ENCODE results near the gene MYPOP. TPM values are rescaled to one million over a fixed set of nuclear protein-coding genes. Genes with fewer than 3 reads are reported as not detected.

The MYPOP gene
- 18.5 TPM for total RNA-seq
- long read RNA-seq, partial matches to known transcripts, result 0 of 4 reads
- long read RNA-seq, other reads (novel, unspliced or antisense), result 4 of 4 reads

GRCh38 chr19:45901912-45902650 lies at the start of gene MYPOP:
Gene MYPOP (minus strand): TSS chr19:45902613. CDS start chr19:45901773, 840 bp downstream.
- DNase-seq, result peak; percentile 37
- intact Hi-C loops (cut with micrococcal nuclease), result no loop called here
- peak; percentile 0 for ATAC-seq

GRCh38 chr19:45947926-45948325 lies 45.5 kb upstream of the MYPOP start:
- intact Hi-C loops (cut with micrococcal nuclease), result no loop called here
- DNase-seq (no peak), ATAC-seq (no peak)

- intact Hi-C loops (cut with micrococcal nuclease), result no loop called here
- no peak for ATAC-seq
Observed at GRCh38 chr19:45940515-45940805, 38.0 kb upstream of the MYPOP start.

GRCh38 chr19:45939792-45940514 lies 37.5 kb upstream of the MYPOP start:
- DNase-seq (no peak), ATAC-seq (no peak)
- intact Hi-C loops (cut with micrococcal nuclease), result no loop called here

More at GRCh38 chr19:45940515-45940805, 38.0 kb upstream of the MYPOP start:
- no peak for DNase-seq

GRCh38 chr19:45938733-45939319 lies 36.4 kb upstream of the MYPOP start:
- intact Hi-C loops (cut with micrococcal nuclease), result no loop called here
- no peak for ATAC-seq
- DNase-seq, result no peak

GRCh38 chr19:45935267-45935666 lies 32.9 kb upstream of the MYPOP start:
- no peak for ATAC-seq
- DNase-seq, result no peak
- intact Hi-C loops (cut with micrococcal nuclease), result no loop called here

- DNase-seq (no peak), ATAC-seq (no peak)
- intact Hi-C loops (cut with micrococcal nuclease), result no loop called here
Observed at GRCh38 chr19:45934551-45935230, 32.3 kb upstream of the MYPOP start.

- ATAC-seq (no peak), DNase-seq (no peak)
- intact Hi-C loops (cut with micrococcal nuclease), result no loop called here
Observed at GRCh38 chr19:45933759-45934158, 31.3 kb upstream of the MYPOP start.

GRCh38 chr19:45931055-45931454 lies 28.6 kb upstream of the MYPOP start:
- no peak for ATAC-seq

GRCh38 chr19:45929247-45929646 lies 26.8 kb upstream of the MYPOP start:
- ATAC-seq, result no peak
- no peak for DNase-seq
- intact Hi-C loops (cut with micrococcal nuclease), result no loop called here

More at GRCh38 chr19:45931055-45931454, 28.6 kb upstream of the MYPOP start:
- intact Hi-C loops (cut with micrococcal nuclease), result no loop called here
- DNase-seq, result no peak

- intact Hi-C loops (cut with micrococcal nuclease), result no loop called here
- peak; percentile 95 for ATAC-seq
- DNase-seq, result peak; percentile 92
Observed at GRCh38 chr19:45927565-45928261, 25.3 kb upstream of the MYPOP start.

- ATAC-seq (no peak), DNase-seq (no peak)
- intact Hi-C loops (cut with micrococcal nuclease), result no loop called here
Observed at GRCh38 chr19:45924891-45925447, 22.6 kb upstream of the MYPOP start.

GRCh38 chr19:45922281-45922680 lies 19.9 kb upstream of the MYPOP start:
- DNase-seq (no peak), ATAC-seq (no peak)
- intact Hi-C loops (cut with micrococcal nuclease), result no loop called here

- DNase-seq, result no peak
- ATAC-seq, result no peak
- intact Hi-C loops (cut with micrococcal nuclease), result no loop called here
Observed at GRCh38 chr19:45920458-45920857, 18.0 kb upstream of the MYPOP start.

GRCh38 chr19:45919678-45920077 lies 17.3 kb upstream of the MYPOP start:
- intact Hi-C loops (cut with micrococcal nuclease), result no loop called here
- DNase-seq (no peak), ATAC-seq (no peak)

- DNase-seq, result no peak
- intact Hi-C loops (cut with micrococcal nuclease), result no loop called here
- ATAC-seq, result no peak
Observed at GRCh38 chr19:45918721-45919120, 16.3 kb upstream of the MYPOP start.

- intact Hi-C loops (cut with micrococcal nuclease), result no loop called here
- ATAC-seq, result no peak
- no peak for DNase-seq
Observed at GRCh38 chr19:45917421-45918091, 15.1 kb upstream of the MYPOP start.

Data from left ventricle myocardium superior (tissue), 1 donor.